ENCODE data around the gene C5AR1. TPM values are rescaled to one million over a fixed set of nuclear protein-coding genes. Genes with fewer than 3 reads are reported as not detected.
"Not testable (repeated sequence)": the region's sequence is repeated elsewhere in the genome, so short reads cannot be mapped to it uniquely, and the experiment has no call there.

Gene C5AR1
- total RNA-seq, 1 donor from 2014 or later, result 79.9 TPM

DNA sequence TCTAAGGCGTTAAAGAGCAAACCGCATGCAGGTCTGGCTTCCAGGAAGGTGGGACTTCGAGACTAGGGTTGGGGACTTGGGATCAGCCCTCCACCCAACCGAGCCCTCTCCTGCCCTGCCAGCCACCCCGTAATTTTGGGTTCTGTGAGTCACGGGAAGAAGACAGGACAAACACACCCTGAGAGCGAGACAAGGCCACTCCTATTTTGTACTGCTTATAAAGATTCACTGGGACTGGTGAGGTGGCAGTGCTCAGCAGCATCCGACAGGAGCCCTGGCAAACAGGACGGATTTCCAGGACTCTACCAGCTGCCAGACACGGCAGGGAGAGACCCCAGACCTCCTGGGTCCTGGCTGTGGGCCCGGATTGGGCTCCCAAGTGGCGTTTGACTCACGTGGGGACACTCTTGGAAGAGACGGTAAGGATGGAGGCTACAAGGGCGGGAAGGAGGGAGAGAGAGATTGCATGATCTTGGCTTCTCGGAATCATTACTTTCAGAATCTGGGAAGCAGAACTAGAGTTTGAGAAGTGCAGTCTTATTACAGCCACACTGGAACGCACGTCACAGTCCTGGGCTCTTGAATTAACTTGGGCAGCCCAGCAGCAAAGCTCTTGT lies 22.4 kb downstream of the C5AR1 start, which contains the start of gene C5AR2:
TSS of gene C5AR2 (plus strand) at position 245 of the 617 bp plus-strand sequence. CDS start 8,625 bp downstream, outside the sequence.
- Histone ChIP-seq H3K27me3 (ENCODE audit: low read depth) (no peaks in the 10 kb centered on the region), H3K9me3 (no peaks in the 10 kb centered on the region), H3K4me3 (peak within 1 kb of the TSS; percentile 11), H3K27ac (peak within 1 kb of the TSS; percentile 80), H3K36me3 (no peaks in the 10 kb centered on the region), H3K4me1 (peaks cover 12% of the 10 kb centered on the region)
- intact Hi-C loops (cut with DNase I), result no loop called here
- DNase-seq, result no peak
- ATAC-seq, result peak; percentile 29 to 33
- TF ChIP-seq, protein P1, sequence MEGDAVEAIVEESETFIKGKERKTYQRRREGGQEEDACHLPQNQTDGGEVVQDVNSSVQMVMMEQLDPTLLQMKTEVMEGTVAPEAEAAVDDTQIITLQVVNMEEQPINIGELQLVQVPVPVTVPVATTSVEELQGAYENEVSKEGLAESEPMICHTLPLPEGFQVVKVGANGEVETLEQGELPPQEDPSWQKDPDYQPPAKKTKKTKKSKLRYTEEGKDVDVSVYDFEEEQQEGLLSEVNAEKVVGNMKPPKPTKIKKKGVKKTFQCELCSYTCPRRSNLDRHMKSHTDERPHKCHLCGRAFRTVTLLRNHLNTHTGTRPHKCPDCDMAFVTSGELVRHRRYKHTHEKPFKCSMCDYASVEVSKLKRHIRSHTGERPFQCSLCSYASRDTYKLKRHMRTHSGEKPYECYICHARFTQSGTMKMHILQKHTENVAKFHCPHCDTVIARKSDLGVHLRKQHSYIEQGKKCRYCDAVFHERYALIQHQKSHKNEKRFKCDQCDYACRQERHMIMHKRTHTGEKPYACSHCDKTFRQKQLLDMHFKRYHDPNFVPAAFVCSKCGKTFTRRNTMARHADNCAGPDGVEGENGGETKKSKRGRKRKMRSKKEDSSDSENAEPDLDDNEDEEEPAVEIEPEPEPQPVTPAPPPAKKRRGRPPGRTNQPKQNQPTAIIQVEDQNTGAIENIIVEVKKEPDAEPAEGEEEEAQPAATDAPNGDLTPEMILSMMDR (IDR thresholded peaks at IDR 0.05), result no peak

DNA sequence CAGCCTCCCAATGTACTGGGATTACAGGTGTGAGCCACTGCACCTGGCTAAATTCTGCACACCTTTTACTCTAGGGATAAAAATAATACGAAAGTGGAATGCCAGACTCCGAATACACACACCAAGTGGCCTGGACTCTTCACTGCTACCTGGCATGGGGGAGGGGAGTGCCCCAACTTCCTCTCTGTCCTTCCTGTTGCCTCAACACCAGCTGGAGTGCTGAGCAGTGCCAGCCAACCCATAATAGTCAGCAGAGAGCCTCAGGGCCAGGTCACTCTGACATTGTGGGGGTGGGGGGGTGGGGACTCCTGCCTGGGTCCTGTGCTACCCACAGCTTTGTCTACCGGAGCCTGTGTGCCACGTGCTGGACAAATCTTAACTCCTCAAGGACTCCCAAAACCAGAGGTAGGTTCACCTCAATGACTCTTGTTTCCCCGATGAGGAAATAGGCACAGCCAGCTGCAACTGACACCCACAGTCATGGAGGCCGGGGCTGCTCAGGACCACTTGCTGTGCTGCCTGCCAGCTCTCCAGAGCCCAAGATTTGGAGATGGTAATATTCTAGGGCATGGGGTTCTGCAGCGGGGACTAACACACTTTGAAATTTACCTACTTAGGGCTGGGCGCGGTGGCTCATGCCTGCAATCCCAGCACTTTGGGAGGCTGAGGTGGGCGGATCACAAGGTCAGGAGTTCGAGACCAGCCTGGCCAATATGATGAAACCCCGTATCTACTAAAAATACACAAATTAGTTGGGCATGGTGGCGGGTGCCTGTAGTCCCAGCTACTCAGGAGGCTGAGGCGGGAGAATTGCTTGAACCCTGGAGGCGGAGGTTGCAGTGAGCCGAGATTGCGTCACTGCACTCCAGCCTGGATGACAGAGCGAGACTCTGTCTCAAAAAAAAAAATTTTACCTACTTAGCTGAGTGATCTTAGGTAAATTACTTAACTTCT lies 27.4 kb downstream of the C5AR1 start:
- H3K4me1 ChIP-seq; H3K36me3 ChIP-seq; H3K9me3 ChIP-seq; H3K27me3 ChIP-seq (ENCODE audit: low read depth); intact Hi-C loops (cut with DNase I): not testable (repeated sequence)
- DNase-seq, result peak; percentile 86
- Histone ChIP-seq H3K4me3 (peak overlapping the region; percentile 24), H3K27ac (peak overlapping the region; percentile 44)
- peak; percentile 88 to 91 for ATAC-seq

DNA sequence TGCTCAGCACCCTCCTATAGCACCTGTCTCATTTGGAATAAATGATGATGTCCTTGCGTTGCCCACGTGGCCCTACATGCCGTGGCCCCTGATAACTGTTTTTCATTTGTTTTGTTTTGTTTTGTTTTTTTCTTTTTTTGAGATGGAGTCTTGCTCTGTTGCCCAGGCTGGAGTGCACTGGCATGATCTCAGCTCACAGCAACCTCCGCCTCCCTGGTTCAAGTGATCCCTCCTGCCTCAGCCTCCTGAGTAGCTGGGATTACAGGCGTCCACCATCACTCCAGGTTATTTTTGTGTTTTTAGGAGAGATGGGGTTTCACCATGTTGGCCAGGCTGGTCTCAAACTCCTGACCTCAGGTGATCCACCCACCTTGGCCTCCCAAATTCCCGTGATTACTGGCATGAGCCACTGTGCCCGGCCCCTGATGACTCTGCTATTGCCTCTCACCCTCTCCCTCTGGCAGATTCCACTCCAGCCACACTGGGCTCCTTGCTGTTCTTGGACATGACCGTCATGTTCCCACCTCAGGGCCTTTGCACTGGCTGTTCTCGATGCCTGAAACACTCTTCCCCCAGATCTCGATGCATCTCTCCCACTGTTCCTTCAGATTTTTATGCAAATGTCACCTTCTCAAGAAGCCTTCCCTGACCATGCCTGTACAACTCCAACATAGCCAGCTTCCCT lies 29.7 kb downstream of the C5AR1 start:
- no peak overlapping the region for H3K4me3 ChIP-seq

DNA sequence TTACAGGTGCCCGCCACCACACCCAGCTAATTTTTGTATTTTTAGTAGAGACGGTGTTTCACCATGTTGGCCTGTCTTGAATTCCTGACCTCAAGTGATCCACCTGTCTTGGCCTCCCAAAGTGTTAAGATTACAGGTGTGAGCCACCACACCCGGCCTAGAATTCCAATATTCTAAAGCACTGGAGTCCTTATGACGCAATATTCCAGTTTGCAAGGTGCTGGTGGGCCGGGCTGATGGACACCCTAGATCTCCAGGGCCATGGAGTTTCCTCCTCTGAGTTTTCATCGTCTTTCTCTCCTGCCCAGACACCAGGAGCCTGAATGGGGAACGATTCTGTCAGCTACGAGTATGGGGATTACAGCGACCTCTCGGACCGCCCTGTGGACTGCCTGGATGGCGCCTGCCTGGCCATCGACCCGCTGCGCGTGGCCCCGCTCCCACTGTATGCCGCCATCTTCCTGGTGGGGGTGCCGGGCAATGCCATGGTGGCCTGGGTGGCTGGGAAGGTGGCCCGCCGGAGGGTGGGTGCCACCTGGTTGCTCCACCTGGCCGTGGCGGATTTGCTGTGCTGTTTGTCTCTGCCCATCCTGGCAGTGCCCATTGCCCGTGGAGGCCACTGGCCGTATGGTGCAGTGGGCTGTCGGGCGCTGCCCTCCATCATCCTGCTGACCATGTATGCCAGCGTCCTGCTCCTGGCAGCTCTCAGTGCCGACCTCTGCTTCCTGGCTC lies 31.0 kb downstream of the C5AR1 start:
- intact Hi-C loops (cut with DNase I), result no loop called here
- Histone ChIP-seq H3K9me3 (no peaks in the 10 kb centered on the region), H3K27ac (no peak overlapping the region), H3K4me1 (no peaks in the 10 kb centered on the region), H3K4me3 (no peak overlapping the region), H3K36me3 (peaks cover 6% of the 10 kb centered on the region), H3K27me3 (ENCODE audit: low read depth) (no peaks in the 10 kb centered on the region)
- DNase-seq, result no peak
- ATAC-seq, result no peak
- TF ChIP-seq, protein P1 (IDR thresholded peaks at IDR 0.05), result no peak

More for the DNA sequence above, 29.7 kb downstream of the C5AR1 start:
- no peak for DNase-seq
- Histone ChIP-seq H3K27ac (no peak overlapping the region), H3K36me3 (peaks cover 6% of the 10 kb centered on the region), H3K27me3 (ENCODE audit: low read depth) (no peaks in the 10 kb centered on the region), H3K4me1 (no peaks in the 10 kb centered on the region), H3K9me3 (no peaks in the 10 kb centered on the region)
- intact Hi-C loops (cut with DNase I), result no loop called here
- no peak for ATAC-seq
- TF ChIP-seq, protein P1 (IDR thresholded peaks at IDR 0.05), result no peak

DNA sequence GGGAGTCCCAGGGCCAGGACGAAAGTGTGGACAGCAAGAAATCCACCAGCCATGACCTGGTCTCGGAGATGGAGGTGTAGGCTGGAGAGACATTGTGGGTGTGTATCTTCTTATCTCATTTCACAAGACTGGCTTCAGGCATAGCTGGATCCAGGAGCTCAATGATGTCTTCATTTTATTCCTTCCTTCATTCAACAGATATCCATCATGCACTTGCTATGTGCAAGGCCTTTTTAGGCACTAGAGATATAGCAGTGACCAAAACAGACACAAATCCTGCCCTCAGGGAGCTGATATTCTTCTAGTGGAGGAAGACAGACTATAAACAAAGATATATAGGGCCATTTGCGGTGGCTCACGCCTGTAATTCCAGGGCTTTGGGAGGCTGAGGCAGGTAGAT lies 32.1 kb downstream of the C5AR1 start:
- H3K27ac ChIP-seq, result no peak overlapping the region
- intact Hi-C loops (cut with DNase I), result no loop called here
- H3K4me3 ChIP-seq, result no peak overlapping the region
- ATAC-seq (no peak), DNase-seq (no peak)
- H3K36me3 ChIP-seq, result peaks cover 6% of the 10 kb centered on the region
- TF ChIP-seq, protein P1 (IDR thresholded peaks at IDR 0.05), result no peak
- no peaks in the 10 kb centered on the region for H3K27me3 ChIP-seq (ENCODE audit: low read depth)
- no peaks in the 10 kb centered on the region for H3K9me3 ChIP-seq
- H3K4me1 ChIP-seq, result no peaks in the 10 kb centered on the region
